ENCODE results near the gene FHOD3. TPM values are rescaled to one million over a fixed set of nuclear protein-coding genes. Genes with fewer than 3 reads are reported as not detected.
A peak's percentile ranks its signal among the peaks of the same experiment; 100 is the strongest.

Gene FHOD3
- total and polyA plus RNA-seq, 7 donors = 5.4 to 98.2 (median 20.2) TPM

GRCh38 chr18:36526611-36527010 lies 229.1 kb downstream of the FHOD3 start:
- intact Hi-C loops (cut with DNase I) = no loop called here
- H3K27me3 ChIP-seq (ENCODE audit: insufficient read depth in 3 of 3, low read length in 2 of 3) = no peaks in the 10 kb centered on the region
- no peaks in the 10 kb centered on the region for H3K9me3 ChIP-seq
- no peaks in the 10 kb centered on the region for H3K4me1 ChIP-seq
- WGBS, 3 donors = 83 to 89% (median 85%) methylated on average over 4 of the region's 4 CpGs
- H3K36me3 ChIP-seq (ENCODE audit: insufficient read depth in 1 of 2, low read depth in 1 of 2) = no peaks in the 10 kb centered on the region
- ATAC-seq (no peak), DNase-seq (no peak)
- no peak for TF ChIP-seq CTCF (IDR thresholded peaks at IDR 0.05)
- no peak overlapping the region for H3K27ac ChIP-seq
- H3K4me3 ChIP-seq = no peak overlapping the region

- no peak for ATAC-seq
- Histone ChIP-seq H3K4me3 (no peak overlapping the region), H3K27ac (no peak overlapping the region), H3K4me1 (no peaks in the 10 kb centered on the region), H3K9me3 (no peaks in the 10 kb centered on the region), H3K27me3 (ENCODE audit: insufficient read depth in 3 of 3, low read length in 2 of 3) (no peaks in the 10 kb centered on the region), H3K36me3 (ENCODE audit: insufficient read depth in 1 of 2, low read depth in 1 of 2) (no peaks in the 10 kb centered on the region)
- intact Hi-C loops (cut with DNase I) = no loop called here
- no peak for TF ChIP-seq CTCF (IDR thresholded peaks at IDR 0.05)
- DNase-seq = no peak
- WGBS, 3 donors = 78 to 85% (median 84%) methylated on average over 6 of the region's 6 CpGs
Measured at GRCh38 chr18:36527051-36527450, 229.5 kb downstream of the FHOD3 start.

GRCh38 chr18:36527740-36528455 lies 230.4 kb downstream of the FHOD3 start:
- Histone ChIP-seq H3K27me3 (ENCODE audit: insufficient read depth in 3 of 3, low read length in 2 of 3) (no peaks in the 10 kb centered on the region), H3K4me3 (no peak overlapping the region), H3K27ac (no peak overlapping the region), H3K36me3 (ENCODE audit: insufficient read depth in 1 of 2, low read depth in 1 of 2) (no peaks in the 10 kb centered on the region), H3K4me1 (no peaks in the 10 kb centered on the region), H3K9me3 (no peaks in the 10 kb centered on the region)
- intact Hi-C loops (cut with DNase I) = no loop called here
- DNase-seq (no peak), ATAC-seq (peak in 1 of 4 donors; percentile 38)
- WGBS, 3 donors = 73 to 80% (median 74%) methylated on average over 2 of the region's 2 CpGs
- no peak for TF ChIP-seq CTCF (IDR thresholded peaks at IDR 0.05)

- Histone ChIP-seq H3K9me3 (no peaks in the 10 kb centered on the region), H3K4me3 (no peak overlapping the region), H3K27me3 (ENCODE audit: insufficient read depth in 3 of 3, low read length in 2 of 3) (no peaks in the 10 kb centered on the region), H3K27ac (no peak overlapping the region), H3K4me1 (no peaks in the 10 kb centered on the region), H3K36me3 (ENCODE audit: insufficient read depth in 1 of 2, low read depth in 1 of 2) (no peaks in the 10 kb centered on the region)
- intact Hi-C loops (cut with DNase I) = no loop called here
- DNase-seq (no peak), ATAC-seq (no peak)
- 96 to 97% (median 97%) methylated on average over 8 of the region's 8 CpGs for WGBS, 3 donors
- TF ChIP-seq CTCF (IDR thresholded peaks at IDR 0.05) = no peak
Measured at GRCh38 chr18:36529747-36530146, 232.2 kb downstream of the FHOD3 start.
